GM12864 (cell line): Measurements from ENCODE around the gene BRMS1L.

Source experiments
- DNase-seq: peaks from one replicate; pipeline ENCODE4 v3.0.0-alpha.2; 2011; ENCODE audit warnings: low read depth
- H3K4me3 ChIP-seq: 2 replicates; pipeline ENCODE4 v1.5.1; 2011; ENCODE audit warnings: mild to moderate bottlenecking, low read depth, low read length, control low read depth
- TF ChIP-seq, protein P1 (sequence below): IDR thresholded peaks from 2 replicates; pipeline ENCODE4 v1.5.1; 2011; ENCODE audit warnings: low read depth, mild to moderate bottlenecking, moderate library complexity, low read length, control low read depth, inconsistent platforms; ENCODE audit errors: missing control alignments

BRMS1L gene

DNA sequence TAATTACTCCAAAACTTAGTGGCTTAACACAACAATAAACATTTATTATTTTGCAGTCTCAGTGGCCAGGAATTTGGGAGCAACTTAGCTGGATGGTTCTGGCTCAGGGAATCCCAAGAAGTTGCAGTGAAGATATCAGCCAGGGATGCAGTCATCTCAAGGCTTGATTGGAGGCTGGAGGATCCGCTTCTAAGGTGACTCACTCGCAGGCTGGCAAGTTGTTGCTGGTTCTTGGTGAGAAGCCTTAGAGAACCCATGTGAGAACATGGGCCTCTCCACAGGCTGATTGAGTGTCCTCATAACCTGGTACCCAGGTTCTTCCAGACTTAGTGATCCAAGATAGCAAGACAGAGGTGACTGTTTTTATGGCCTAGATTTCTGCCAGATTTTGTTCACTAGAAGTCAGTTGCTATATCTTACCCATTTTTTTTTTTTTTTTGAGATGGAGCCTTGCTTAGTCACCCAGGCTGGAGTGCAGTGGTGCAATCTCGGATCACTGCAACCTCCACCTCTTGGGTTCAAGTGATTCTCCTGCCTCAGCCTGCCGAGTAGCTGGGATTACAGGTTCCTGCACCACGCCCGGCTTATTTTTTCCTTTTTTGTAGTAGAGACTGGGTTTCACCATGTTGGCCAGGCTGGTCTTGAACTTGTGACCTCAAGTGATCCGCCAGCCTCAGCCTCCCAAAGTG, 32.5 kb downstream of the BRMS1L start:
- TF ChIP-seq, protein P1, sequence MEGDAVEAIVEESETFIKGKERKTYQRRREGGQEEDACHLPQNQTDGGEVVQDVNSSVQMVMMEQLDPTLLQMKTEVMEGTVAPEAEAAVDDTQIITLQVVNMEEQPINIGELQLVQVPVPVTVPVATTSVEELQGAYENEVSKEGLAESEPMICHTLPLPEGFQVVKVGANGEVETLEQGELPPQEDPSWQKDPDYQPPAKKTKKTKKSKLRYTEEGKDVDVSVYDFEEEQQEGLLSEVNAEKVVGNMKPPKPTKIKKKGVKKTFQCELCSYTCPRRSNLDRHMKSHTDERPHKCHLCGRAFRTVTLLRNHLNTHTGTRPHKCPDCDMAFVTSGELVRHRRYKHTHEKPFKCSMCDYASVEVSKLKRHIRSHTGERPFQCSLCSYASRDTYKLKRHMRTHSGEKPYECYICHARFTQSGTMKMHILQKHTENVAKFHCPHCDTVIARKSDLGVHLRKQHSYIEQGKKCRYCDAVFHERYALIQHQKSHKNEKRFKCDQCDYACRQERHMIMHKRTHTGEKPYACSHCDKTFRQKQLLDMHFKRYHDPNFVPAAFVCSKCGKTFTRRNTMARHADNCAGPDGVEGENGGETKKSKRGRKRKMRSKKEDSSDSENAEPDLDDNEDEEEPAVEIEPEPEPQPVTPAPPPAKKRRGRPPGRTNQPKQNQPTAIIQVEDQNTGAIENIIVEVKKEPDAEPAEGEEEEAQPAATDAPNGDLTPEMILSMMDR, result no peak
- no peak overlapping the region for H3K4me3 ChIP-seq
- DNase-seq, result no peak

DNA sequence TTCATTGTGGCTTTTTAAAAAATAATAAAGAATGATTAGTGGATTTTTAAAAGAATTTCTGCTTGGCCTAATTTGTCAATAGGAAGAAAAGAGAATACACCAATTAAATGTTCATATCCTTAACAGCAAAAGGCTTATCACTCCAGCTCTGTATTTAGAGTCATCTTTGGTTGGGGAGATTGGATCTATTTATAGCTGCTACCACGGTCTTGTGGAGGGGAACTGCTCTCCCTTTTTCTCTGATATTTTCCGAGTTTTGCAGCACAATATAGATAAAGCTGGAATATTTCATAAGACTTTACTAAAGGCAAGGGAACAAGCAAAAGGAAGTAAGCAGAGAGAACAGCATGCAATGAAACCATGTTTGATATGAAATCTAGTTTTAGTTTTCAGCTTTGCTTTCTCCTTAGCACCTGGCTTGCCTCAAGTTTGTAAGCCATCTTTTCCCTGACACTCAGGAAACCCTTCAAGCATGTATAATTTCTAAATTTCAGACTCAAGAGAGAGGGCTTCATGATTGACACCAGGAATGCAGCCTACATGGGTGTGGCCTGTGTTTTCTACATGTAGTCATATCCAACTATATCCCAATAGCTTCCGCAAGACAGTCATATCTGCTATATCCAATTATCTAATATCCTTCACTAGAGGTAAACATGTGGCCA, 35.2 kb downstream of the BRMS1L start:
- no peak for DNase-seq
- TF ChIP-seq, protein P1, result no peak
- no peak overlapping the region for H3K4me3 ChIP-seq

DNA sequence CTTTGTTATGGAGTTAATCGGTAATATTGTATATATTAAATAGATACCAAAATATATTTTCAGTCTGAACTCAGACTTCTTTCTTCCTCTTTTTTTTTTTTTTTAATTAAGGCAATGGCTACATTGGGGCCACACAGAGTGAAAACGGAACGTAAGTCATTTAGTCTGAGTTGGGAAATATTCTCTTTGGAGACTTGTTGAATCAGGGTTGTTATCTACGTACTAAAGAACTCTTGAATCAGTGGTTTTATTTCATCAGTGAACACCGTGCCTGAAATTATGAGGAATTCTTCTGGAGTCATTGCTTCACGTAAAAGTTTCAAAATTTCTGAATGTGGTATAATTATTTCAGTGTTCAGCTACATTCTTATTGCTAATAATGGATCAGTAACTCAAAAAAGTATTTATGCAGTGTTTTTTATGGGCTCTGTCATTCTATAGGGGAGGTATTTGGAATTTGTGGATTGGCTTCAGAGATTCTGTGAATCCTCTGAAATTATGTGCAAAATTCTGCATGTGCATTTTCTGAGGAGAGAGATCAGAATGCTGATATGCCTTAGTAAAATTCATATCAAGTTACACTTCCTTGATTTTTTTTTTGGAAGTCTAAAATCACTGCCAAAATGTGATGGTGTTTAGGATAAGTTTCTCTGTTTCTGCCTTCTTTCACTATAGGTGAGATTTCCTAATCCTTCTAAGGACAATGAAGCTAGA, 39.6 kb downstream of the BRMS1L start:
- H3K4me3 ChIP-seq, result no peak overlapping the region
- TF ChIP-seq, protein P1, result no peak
- no peak for DNase-seq

DNA sequence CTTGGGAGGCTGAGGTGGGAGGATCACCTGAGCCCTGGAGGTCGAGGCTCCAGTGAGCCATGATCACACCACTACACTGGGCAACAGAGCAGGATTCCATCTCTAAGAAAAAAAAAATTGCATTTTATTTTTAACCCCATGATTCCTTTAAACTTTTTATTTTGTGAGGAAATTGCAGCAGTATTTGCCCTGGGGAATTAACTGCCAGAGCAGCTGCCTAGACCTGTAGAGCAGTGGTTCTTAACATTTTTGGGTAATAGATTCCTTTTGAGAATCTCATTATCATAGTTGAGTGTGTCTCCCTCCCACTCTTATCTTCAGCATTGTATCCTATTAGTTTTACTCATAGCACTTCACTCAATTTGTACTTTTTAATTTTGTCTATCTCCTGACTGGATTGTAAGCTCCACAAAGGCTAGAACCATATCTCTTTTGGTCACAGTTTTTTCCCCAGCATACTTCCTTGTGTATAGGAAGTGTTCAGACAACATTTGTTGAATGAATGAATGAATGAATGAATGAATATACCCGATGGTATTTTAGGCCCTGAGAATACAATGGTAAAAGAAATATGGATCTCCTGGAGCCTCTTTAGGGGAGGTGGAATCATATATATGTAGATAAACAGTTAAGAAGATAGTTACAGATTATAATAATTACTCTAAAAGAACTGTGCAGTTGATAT, 40.6 kb downstream of the BRMS1L start:
- H3K4me3 ChIP-seq, result no peak overlapping the region
- TF ChIP-seq, protein P1, result no peak
- no peak for DNase-seq

DNA sequence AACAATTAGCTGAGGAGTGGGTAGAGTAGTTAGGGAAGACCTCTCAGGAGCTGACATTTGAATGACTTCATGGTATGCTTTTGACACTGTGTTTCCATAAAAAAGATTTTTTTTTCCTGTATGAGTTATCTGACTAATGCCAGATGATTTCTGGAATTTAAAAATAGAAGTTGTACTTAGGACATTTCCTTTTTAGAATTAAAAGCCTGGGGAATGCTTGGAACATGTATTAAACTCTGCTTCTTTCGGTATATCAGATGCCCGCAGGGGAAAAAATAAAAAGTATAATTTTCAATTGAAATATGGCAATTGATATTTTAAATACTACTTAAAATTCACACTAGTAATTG, 41.1 kb downstream of the BRMS1L start:
- DNase-seq, result no peak
- no peak overlapping the region for H3K4me3 ChIP-seq
- TF ChIP-seq, protein P1, result no peak

DNA sequence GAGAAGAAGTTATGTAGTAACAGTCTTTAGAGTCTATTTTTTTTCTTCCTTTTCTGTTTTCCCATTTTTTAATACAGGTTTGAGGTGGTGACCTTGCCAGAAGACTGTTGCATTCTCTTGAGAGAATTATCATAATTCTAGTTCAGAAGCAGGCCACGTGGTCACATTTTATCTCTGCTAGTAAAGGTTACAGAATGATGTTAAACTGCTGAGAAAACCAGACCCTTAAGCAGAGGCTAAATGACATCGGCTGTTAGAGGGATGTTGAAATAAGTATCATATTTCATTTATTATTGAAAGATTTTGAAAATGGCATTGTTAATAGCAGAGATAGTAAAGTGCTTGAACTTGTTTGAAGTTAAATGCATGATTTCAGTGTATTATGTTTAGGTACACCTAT, 49.2 kb downstream of the BRMS1L start:
- H3K4me3 ChIP-seq, result no peak overlapping the region
- TF ChIP-seq, protein P1, result no peak
- no peak for DNase-seq
